GM23248 (cell line): Measurements from ENCODE around the gene ARID4B.

Experiments used
- EZH2 ChIP-seq: fragments of 200-600 bp; sonication (generic); IDR thresholded peaks from 2 replicates; pipeline ENCODE4 v1.6.1; 2018; ENCODE audit warnings: antibody characterized with exemption, mild to moderate bottlenecking; ENCODE audit not compliant: insufficient read depth, poor library complexity, severe bottlenecking
- EZH2phosphoT487 ChIP-seq: fragments of 200-600 bp; sonication (generic); IDR thresholded peaks from 2 replicates; pipeline ENCODE4 v1.6.1; 2018; ENCODE audit warnings: antibody characterized with exemption, moderate library complexity, mild to moderate bottlenecking, low read depth; ENCODE audit not compliant: insufficient read depth

GRCh38 chr1:235339746-235340145 lies 11.8 kb upstream of the ARID4B start:
- no peak for TF ChIP-seq EZH2
- TF ChIP-seq EZH2phosphoT487 = no peak
